K562 (cell line): Measurements from ENCODE around the gene SPATA24. TPM values are rescaled to one million over a fixed set of nuclear protein-coding genes. Genes with fewer than 3 reads are reported as not detected.
A peak's percentile ranks its signal among the peaks of the same experiment; 100 is the strongest.

Experiments
- ARID2 ChIP-seq: fragments of 450-650 bp; IDR thresholded peaks from 2 replicates; pipeline ENCODE4 v1.6.1; 2017; ENCODE audit warnings: antibody characterized with exemption, mild to moderate bottlenecking
- CHD4 ChIP-seq: fragments of 200-600 bp; sonication (generic); IDR thresholded peaks from 3 replicates; pipeline ENCODE4 v1.6.1; 2012; ENCODE audit warnings: low read depth, mild to moderate bottlenecking, mixed read lengths, low read length, inconsistent platforms; ENCODE audit not compliant: insufficient read depth, insufficient replicate concordance, poor library complexity, severe bottlenecking
- CLOCK ChIP-seq: fragments of 250-450 bp; sonication (Bioruptor Pico); IDR thresholded peaks from 2 replicates; pipeline ENCODE4 v1.4.0; 2020; ENCODE audit warnings: mild to moderate bottlenecking, moderate library complexity, borderline replicate concordance
- E2F8 ChIP-seq: fragments of 450-650 bp; IDR thresholded peaks from 2 replicates; pipeline ENCODE4 v1.7.1; 2018; ENCODE audit warnings: mild to moderate bottlenecking, low read depth; ENCODE audit not compliant: partially characterized antibody
- HMBOX1 ChIP-seq: sonication (generic); IDR thresholded peaks from 2 replicates; pipeline ENCODE4 v1.6.1; 2016
- RAD21 ChIP-seq, 2 experiments: fragments of 250-450 bp in 1 of 2; fragments of 450-650 bp in 1 of 2; sonication (Bioruptor Pico) in 1 of 2; formaldehyde crosslinking in 1 of 2; IDR thresholded peaks in 1 of 2; conservative IDR thresholded peaks in 1 of 2; 2 replicates each; pipeline versions ENCODE4 v1.4.0 to v1.8.0; 2020 to 2022; ENCODE audit warnings: mild to moderate bottlenecking in 2 of 2, moderate library complexity in 1 of 2
- SLC30A9 ChIP-seq: fragments of 250-450 bp; sonication (Bioruptor Pico); IDR thresholded peaks from 2 replicates; pipeline ENCODE4 v1.8.0; 2022; ENCODE audit warnings: mild to moderate bottlenecking, moderate library complexity
- ZNF253 ChIP-seq: fragments of 250-450 bp; sonication (Bioruptor Pico); conservative IDR thresholded peaks from 2 replicates; pipeline ENCODE4 v1.6.1; 2021; ENCODE audit warnings: mild to moderate bottlenecking
- ZNF318 ChIP-seq, 2 experiments: fragments of 450-650 bp; IDR thresholded peaks; 2 replicates each; pipeline ENCODE4 v1.6.1; 2016; ENCODE audit warnings: mild to moderate bottlenecking in 2 of 2, borderline replicate concordance in 1 of 2, low read depth in 1 of 2, moderate library complexity in 1 of 2
- ZNF586 ChIP-seq: fragments of 450-650 bp; formaldehyde crosslinking; conservative IDR thresholded peaks from 2 replicates; pipeline ENCODE4 v1.4.0; 2020; ENCODE audit warnings: mild to moderate bottlenecking, moderate library complexity
- ZSCAN32 ChIP-seq: fragments of 450-650 bp; formaldehyde crosslinking; IDR thresholded peaks from 2 replicates; pipeline ENCODE4 v1.4.0; 2020; ENCODE audit warnings: mild to moderate bottlenecking, moderate library complexity
- polyA plus RNA-seq, 8 experiments: library from polyadenylated mRNA; depleted of rRNA in 4 of 8; stranded (reverse) in 5 of 8; unstranded in 3 of 8; fragments of >200 nt; fragmentation: Nextera tagmentation in 2 of 8; fragmentation: Illumina TruSeq in 1 of 8; extraction: Ambion mirVana in 2 of 8; extraction: Trizol in 1 of 8; gene quantifications; 2 replicates each; pipeline versions ENCODE4 v1.2.1 to v1.2.3, GENCODE V29; 2011 to 2014; ENCODE audit warnings: inconsistent platforms in 1 of 8, missing spikeins in 1 of 8
- total RNA-seq, 7 experiments: library from RNA; depleted of rRNA in 6 of 7; stranded (reverse); fragments of >200 nt in 6 of 7; fragmentation: Illumina TruSeq in 2 of 7; extraction: Trizol in 2 of 7; gene quantifications; 2 replicates each; pipeline versions ENCODE4 v1.2.1 to v1.2.3, GENCODE V29; 2011 to 2021; ENCODE audit warnings: low replicate concordance in 1 of 7

Gene SPATA24
- total and polyA plus RNA-seq, 9 of the 15 experiments (the other 6 are each of a cell fraction or from before 2014, with no cell fraction given), result 4.1 to 12.6 (median 8.0) TPM

- TF ChIP-seq CLOCK (CRISPR knock-in tag) (no peak), HMBOX1 (0 out of 2 replicates have a peak, but pooled peaks have one; percentile 61), ZSCAN32 (CRISPR knock-in tag) (no peak), ARID2 (peak; percentile 87), ZNF253 (CRISPR knock-in tag) (no peak), SLC30A9 (CRISPR knock-in tag) (no peak), ZNF318 (IDR thresholded peaks at IDR 0.05; ENCODE audit: borderline replicate concordance in 1 of 2, low read depth in 1 of 2) (no peak), E2F8 (peak; percentile 25), RAD21 (CRISPR knock-in tag; conservative IDR thresholded peaks at IDR 0.05 in 1 of 2, IDR thresholded peaks at IDR 0.05 in 1 of 2) (peak; percentile 97 to 99), ZNF586 (CRISPR knock-in tag) (no peak), CHD4 (no peak)
Observed at GRCh38 chr5:139422307-139422893, 18.5 kb upstream of the SPATA24 start (continued).
